22Rv1 (cell line): ENCODE results near the gene SYNRG.

Source experiments
- ZFX ChIP-seq: fragments of 450-650 bp; IDR thresholded peaks from 2 replicates; pipeline ENCODE4 v1.6.1; 2017; ENCODE audit warnings: antibody characterized with exemption, borderline replicate concordance
- TF ChIP-seq, protein P1 (sequence below): fragments of 450-650 bp; IDR thresholded peaks from 2 replicates; pipeline ENCODE4 v1.5.1; 2017; ENCODE audit warnings: mild to moderate bottlenecking

DNA sequence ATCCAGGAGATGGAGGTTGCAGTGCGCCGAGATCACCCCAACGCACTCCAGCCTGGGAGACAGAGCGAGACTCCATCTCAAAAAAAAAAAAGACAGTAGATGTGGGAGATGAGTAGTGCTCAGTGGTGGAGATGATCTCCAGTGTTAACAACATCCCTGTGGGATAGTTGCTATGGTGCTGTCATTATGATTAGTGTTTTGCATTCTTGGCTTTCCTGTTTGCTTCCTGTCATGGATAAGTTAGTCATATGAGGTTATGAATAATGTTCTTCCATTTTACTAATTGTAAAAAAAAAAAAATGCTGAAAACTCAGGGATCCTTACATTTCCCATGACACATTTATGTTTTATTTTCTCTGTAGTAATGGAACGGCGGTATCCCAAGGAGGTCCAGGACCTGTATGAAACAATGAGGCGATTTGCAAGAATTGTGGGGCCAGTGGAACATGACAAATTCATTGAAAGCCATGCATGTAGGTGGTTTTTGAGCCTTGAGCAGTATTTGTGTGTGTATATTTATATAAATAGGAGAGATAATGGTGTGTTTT, 144.1 kb downstream of the SYNRG start:
- TF ChIP-seq, protein P1, sequence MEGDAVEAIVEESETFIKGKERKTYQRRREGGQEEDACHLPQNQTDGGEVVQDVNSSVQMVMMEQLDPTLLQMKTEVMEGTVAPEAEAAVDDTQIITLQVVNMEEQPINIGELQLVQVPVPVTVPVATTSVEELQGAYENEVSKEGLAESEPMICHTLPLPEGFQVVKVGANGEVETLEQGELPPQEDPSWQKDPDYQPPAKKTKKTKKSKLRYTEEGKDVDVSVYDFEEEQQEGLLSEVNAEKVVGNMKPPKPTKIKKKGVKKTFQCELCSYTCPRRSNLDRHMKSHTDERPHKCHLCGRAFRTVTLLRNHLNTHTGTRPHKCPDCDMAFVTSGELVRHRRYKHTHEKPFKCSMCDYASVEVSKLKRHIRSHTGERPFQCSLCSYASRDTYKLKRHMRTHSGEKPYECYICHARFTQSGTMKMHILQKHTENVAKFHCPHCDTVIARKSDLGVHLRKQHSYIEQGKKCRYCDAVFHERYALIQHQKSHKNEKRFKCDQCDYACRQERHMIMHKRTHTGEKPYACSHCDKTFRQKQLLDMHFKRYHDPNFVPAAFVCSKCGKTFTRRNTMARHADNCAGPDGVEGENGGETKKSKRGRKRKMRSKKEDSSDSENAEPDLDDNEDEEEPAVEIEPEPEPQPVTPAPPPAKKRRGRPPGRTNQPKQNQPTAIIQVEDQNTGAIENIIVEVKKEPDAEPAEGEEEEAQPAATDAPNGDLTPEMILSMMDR, result no peak
- TF ChIP-seq ZFX, result no peak
